IMR-90 (cell line): ENCODE measurements around the gene NRIP1. TPM values are rescaled to one million over a fixed set of nuclear protein-coding genes. Genes with fewer than 3 reads are reported as not detected.

Source experiments
- ATAC-seq: fragments of 200-7000 bp; cut with Tn5 transposase; 2 replicates; pipeline ENCODE4 v1.9.1; 2020; ENCODE audit warnings: low read depth, mild to moderate bottlenecking, moderate library complexity
- BruUV-seq: library from RNA; stranded (reverse); fragments of 400-500 nt; replicated peaks from 2 replicates; lab custom pipeline; 2021; lab: Mats Ljungman, UMichigan
- CTCF ChIA-PET: fragments of 300-600 bp; formaldehyde crosslinking; extraction: SDS; loops from one replicate; lab custom pipeline; 2021; ENCODE audit warnings: antibody characterized with exemption; lab: Yijun Ruan, JAX
- POLR2A ChIA-PET: fragments of 300-600 bp; sonication (Branson Sonifier 250); formaldehyde crosslinking; loops from one replicate; lab custom pipeline; 2022; ENCODE audit warnings: antibody characterized with exemption; ENCODE audit not compliant: unreplicated experiment; lab: Charles Lee
- DNase-seq: peaks from one replicate; pipeline ENCODE4 v3.0.0; 2013
- H2AFZ ChIP-seq: replicated peaks from 2 replicates; pipeline ENCODE3; 2013; ENCODE audit warnings: low read length, mild to moderate bottlenecking; ENCODE audit not compliant: poor library complexity
- H2AK5ac ChIP-seq: 2 replicates; pipeline ENCODE4 v1.6.1; 2013; ENCODE audit warnings: low read depth, low read length, inconsistent platforms
- H2AK9ac ChIP-seq: replicated peaks from 2 replicates; pipeline ENCODE3; 2013; ENCODE audit warnings: mild to moderate bottlenecking, low read depth, low read length, moderate library complexity; ENCODE audit not compliant: poor library complexity
- H2BK120ac ChIP-seq: 2 replicates; pipeline ENCODE4 v1.6.1; 2013; ENCODE audit warnings: low read depth, low read length, inconsistent platforms
- H2BK15ac ChIP-seq: 3 replicates; pipeline ENCODE4 v1.6.1; 2013; ENCODE audit warnings: low read depth, low read length, inconsistent platforms
- H2BK20ac ChIP-seq: 2 replicates; pipeline ENCODE4 v1.6.1; 2013; ENCODE audit warnings: low read depth, mild to moderate bottlenecking, inconsistent platforms, low read length, moderate library complexity
- H2BK5ac ChIP-seq: 2 replicates; pipeline ENCODE4 v1.6.1; 2013; ENCODE audit warnings: mild to moderate bottlenecking, low read depth, low read length, inconsistent platforms; ENCODE audit not compliant: poor library complexity, severe bottlenecking
- H3K14ac ChIP-seq: replicated peaks from 2 replicates; pipeline ENCODE4 v1.6.1; 2013; ENCODE audit warnings: low read depth, low read length, inconsistent platforms
- H3K18ac ChIP-seq: 2 replicates; pipeline ENCODE4 v1.6.1; 2013; ENCODE audit warnings: low read depth, low read length, control low read depth
- H3K23ac ChIP-seq: 2 replicates; pipeline ENCODE4 v1.6.1; 2013; ENCODE audit warnings: low read depth, low read length, inconsistent platforms
- H3K27ac ChIP-seq: 2 replicates; pipeline ENCODE4 v1.5.1; 2013; ENCODE audit warnings: mild to moderate bottlenecking, control low read depth, low read length; ENCODE audit not compliant: insufficient read depth
- H3K27me3 ChIP-seq: 2 replicates; pipeline ENCODE4 v1.6.1; 2013; ENCODE audit warnings: low read length; ENCODE audit not compliant: control insufficient read depth, insufficient read depth
- H3K36me3 ChIP-seq: 2 replicates; pipeline ENCODE4 v1.6.1; 2013; ENCODE audit warnings: low read length, mixed read lengths; ENCODE audit not compliant: control insufficient read depth, insufficient read depth
- H3K4ac ChIP-seq: 2 replicates; pipeline ENCODE4 v1.6.1; 2013; ENCODE audit warnings: low read depth, low read length, inconsistent platforms
- H3K4me1 ChIP-seq: 2 replicates; pipeline ENCODE4 v1.6.1; 2013; ENCODE audit warnings: low read length, mixed read lengths; ENCODE audit not compliant: control insufficient read depth, insufficient read depth
- H3K4me2 ChIP-seq: 2 replicates; pipeline ENCODE4 v1.6.1; 2013; ENCODE audit warnings: low read depth, mild to moderate bottlenecking, control low read depth, low read length, moderate library complexity
- H3K4me3 ChIP-seq: 2 replicates; pipeline ENCODE4 v1.5.1; 2013; ENCODE audit warnings: low read depth, mild to moderate bottlenecking, control low read depth, low read length, moderate library complexity; ENCODE audit not compliant: insufficient read depth
- H3K56ac ChIP-seq: 2 replicates; pipeline ENCODE4 v1.6.1; 2013; ENCODE audit warnings: low read length, inconsistent platforms; ENCODE audit not compliant: insufficient read depth; ENCODE audit errors: extremely low read depth
- H3K79me1 ChIP-seq, 2 experiments: 2 replicates each; pipeline ENCODE4 v1.6.1; 2013; ENCODE audit warnings: low read length in 2 of 2, inconsistent platforms in 1 of 2, low read depth in 1 of 2
- H3K9ac ChIP-seq: 2 replicates; pipeline ENCODE4 v1.6.1; 2013; ENCODE audit warnings: low read depth, low read length, control low read depth
- H3K9me1 ChIP-seq: 2 replicates; pipeline ENCODE4 v1.6.1; 2013; ENCODE audit warnings: low read length, inconsistent platforms; ENCODE audit not compliant: insufficient read depth
- H3K9me3 ChIP-seq: 2 replicates; pipeline ENCODE4 v1.6.1; 2013; ENCODE audit warnings: low read length; ENCODE audit not compliant: control insufficient read depth, insufficient read depth
- H4K20me1 ChIP-seq: 2 replicates; pipeline ENCODE4 v1.6.1; 2013; ENCODE audit warnings: low read length, inconsistent platforms; ENCODE audit not compliant: insufficient read depth
- H4K5ac ChIP-seq: 2 replicates; pipeline ENCODE4 v1.6.1; 2013; ENCODE audit warnings: mild to moderate bottlenecking, low read depth, low read length, control low read depth
- H4K8ac ChIP-seq, 2 experiments: 2 replicates each; pipeline ENCODE4 v1.6.1; 2013; ENCODE audit warnings: low read depth in 2 of 2, low read length in 2 of 2, control low read depth in 1 of 2, inconsistent platforms in 1 of 2
- H4K91ac ChIP-seq: 2 replicates; pipeline ENCODE4 v1.6.1; 2013; ENCODE audit warnings: low read depth, low read length, inconsistent platforms; ENCODE audit not compliant: insufficient read depth
- CEBPB ChIP-seq: IDR thresholded peaks from 2 replicates; pipeline ENCODE4 v1.6.1; 2012; ENCODE audit warnings: low read depth, low read length, improper control_type of control experiment
- CHD1 ChIP-seq: IDR thresholded peaks from 2 replicates; pipeline ENCODE4 v1.6.1; 2012; ENCODE audit warnings: low read depth, low read length, improper control_type of control experiment
- MAZ ChIP-seq: IDR thresholded peaks from 2 replicates; pipeline ENCODE4 v1.6.1; 2012; ENCODE audit warnings: low read depth, mild to moderate bottlenecking, low read length, improper control_type of control experiment, moderate library complexity, borderline replicate concordance
- MXI1 ChIP-seq: IDR thresholded peaks from 2 replicates; pipeline ENCODE4 v1.6.1; 2012; ENCODE audit warnings: low read depth, mild to moderate bottlenecking, low read length, moderate library complexity, borderline replicate concordance
- POLR2A ChIP-seq: IDR thresholded peaks from 2 replicates; pipeline ENCODE4 v1.6.1; 2012; ENCODE audit warnings: mild to moderate bottlenecking, low read depth, low read length
- RAD21 ChIP-seq: IDR thresholded peaks from 2 replicates; pipeline ENCODE4 v1.6.1; 2012; ENCODE audit warnings: low read length, improper control_type of control experiment
- RCOR1 ChIP-seq: IDR thresholded peaks from 2 replicates; pipeline ENCODE4 v1.6.1; 2012; ENCODE audit warnings: mild to moderate bottlenecking, low read length, improper control_type of control experiment; ENCODE audit not compliant: insufficient replicate concordance
- RFX5 ChIP-seq: IDR thresholded peaks from 2 replicates; pipeline ENCODE4 v1.8.0; 2012; ENCODE audit warnings: low read depth, mild to moderate bottlenecking, low read length, moderate library complexity
- SMC3 ChIP-seq: fragments of 150-350 bp; IDR thresholded peaks from 2 replicates; pipeline ENCODE4 v1.6.1; 2016; ENCODE audit warnings: low read depth, mild to moderate bottlenecking, antibody characterized with exemption, low read length, moderate library complexity
- WGBS, 2 experiments: methylation state at CpG; one replicate each; pipeline versions ENCODE4 v1.1.5 to v1.1.7; 2013; ENCODE audit warnings: missing lambda C conversion rate in 2 of 2; ENCODE audit not compliant: insufficient read length in 1 of 2; ENCODE audit errors: extremely low coverage in 2 of 2; 5-methylcytosine and 5-hydroxymethylcytosine counted together
- dilution Hi-C: fragments of 300-500 bp; cut with HindIII; formaldehyde crosslinking; loops from one replicate; pipeline ENCODE4 v1.14.3; 2018; ENCODE audit warnings: low sequenced_read_pairs; ENCODE audit not compliant: unreplicated experiment
- in situ Hi-C: fragments of 300-500 bp; cut with MboI; formaldehyde crosslinking; loops from 3 replicates; pipeline ENCODE4 v1.14.3; 2019; ENCODE audit warnings: low sequenced_read_pairs, inconsistent platforms, mixed read lengths
- intact Hi-C: fragments of 100-400 bp; cut with micrococcal nuclease; formaldehyde crosslinking; loops from 2 replicates; pipeline ENCODE4 v1.10.0; 2022
- polyA plus RNA-seq, 3 experiments: library from polyadenylated mRNA; depleted of rRNA; stranded (reverse); fragments of >200 nt; gene quantifications; 2 replicates each; pipeline ENCODE4 v1.2.3, GENCODE V29; 2012; ENCODE audit warnings: low replicate concordance in 1 of 3
- total RNA-seq: library from RNA; depleted of rRNA; stranded (reverse); fragments of >200 nt; gene quantifications from 2 replicates; pipeline ENCODE4 v1.2.3, GENCODE V29; 2012
- TF ChIP-seq, protein P1 (sequence below): fragments of 150-350 bp; IDR thresholded peaks from 2 replicates; pipeline ENCODE4 v1.6.1; 2016; ENCODE audit warnings: low read depth, mild to moderate bottlenecking, low read length, moderate library complexity, borderline replicate concordance
- TF ChIP-seq, protein P2 (sequence below): conservative IDR thresholded peaks from 2 replicates; pipeline ENCODE4 v1.5.1; 2012; ENCODE audit warnings: mild to moderate bottlenecking, low read depth, low read length, improper control_type of control experiment

The NRIP1 gene
- total and polyA plus RNA-seq, 2 of the 4 experiments (the other 2 are of a cell fraction) = 9.6 to 73.8 TPM

DNA sequence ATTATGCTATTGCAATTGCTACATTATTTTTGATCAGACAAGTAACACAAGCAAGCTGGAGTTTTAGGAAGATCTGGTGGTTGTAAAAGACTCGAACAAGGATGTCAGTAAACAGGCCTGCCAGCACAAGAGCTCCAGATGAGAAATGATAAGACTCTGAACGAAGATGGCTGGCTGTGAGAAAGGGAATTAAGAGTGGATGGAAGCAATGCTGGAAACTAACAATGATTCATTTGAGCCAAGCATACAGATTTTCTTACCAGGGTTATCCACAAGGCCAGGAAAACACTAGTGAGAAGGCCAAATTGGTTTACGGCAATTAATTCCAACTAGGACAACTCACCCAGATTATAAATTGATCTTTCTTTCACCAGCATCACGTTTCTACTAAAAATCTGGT, 54.2 kb downstream of the NRIP1 start:
- H3K23ac ChIP-seq = peak overlapping the region; percentile 93
- no peaks in the 10 kb centered on the region for H4K20me1 ChIP-seq
- peak overlapping the region; percentile 77 for H3K18ac ChIP-seq
- H2BK120ac ChIP-seq = peak overlapping the region; percentile 93
- peak overlapping the region; percentile 99 for H2BK5ac ChIP-seq
- TF ChIP-seq POLR2A = no peak
- no peak for TF ChIP-seq CEBPB
- no peak for TF ChIP-seq SMC3
- TF ChIP-seq MXI1 = no peak
- no peak for TF ChIP-seq RFX5
- no peak for TF ChIP-seq RCOR1
- no peak for TF ChIP-seq CHD1
- TF ChIP-seq, protein P1, sequence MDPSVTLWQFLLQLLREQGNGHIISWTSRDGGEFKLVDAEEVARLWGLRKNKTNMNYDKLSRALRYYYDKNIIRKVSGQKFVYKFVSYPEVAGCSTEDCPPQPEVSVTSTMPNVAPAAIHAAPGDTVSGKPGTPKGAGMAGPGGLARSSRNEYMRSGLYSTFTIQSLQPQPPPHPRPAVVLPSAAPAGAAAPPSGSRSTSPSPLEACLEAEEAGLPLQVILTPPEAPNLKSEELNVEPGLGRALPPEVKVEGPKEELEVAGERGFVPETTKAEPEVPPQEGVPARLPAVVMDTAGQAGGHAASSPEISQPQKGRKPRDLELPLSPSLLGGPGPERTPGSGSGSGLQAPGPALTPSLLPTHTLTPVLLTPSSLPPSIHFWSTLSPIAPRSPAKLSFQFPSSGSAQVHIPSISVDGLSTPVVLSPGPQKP = no peak
- TF ChIP-seq, protein P2, sequence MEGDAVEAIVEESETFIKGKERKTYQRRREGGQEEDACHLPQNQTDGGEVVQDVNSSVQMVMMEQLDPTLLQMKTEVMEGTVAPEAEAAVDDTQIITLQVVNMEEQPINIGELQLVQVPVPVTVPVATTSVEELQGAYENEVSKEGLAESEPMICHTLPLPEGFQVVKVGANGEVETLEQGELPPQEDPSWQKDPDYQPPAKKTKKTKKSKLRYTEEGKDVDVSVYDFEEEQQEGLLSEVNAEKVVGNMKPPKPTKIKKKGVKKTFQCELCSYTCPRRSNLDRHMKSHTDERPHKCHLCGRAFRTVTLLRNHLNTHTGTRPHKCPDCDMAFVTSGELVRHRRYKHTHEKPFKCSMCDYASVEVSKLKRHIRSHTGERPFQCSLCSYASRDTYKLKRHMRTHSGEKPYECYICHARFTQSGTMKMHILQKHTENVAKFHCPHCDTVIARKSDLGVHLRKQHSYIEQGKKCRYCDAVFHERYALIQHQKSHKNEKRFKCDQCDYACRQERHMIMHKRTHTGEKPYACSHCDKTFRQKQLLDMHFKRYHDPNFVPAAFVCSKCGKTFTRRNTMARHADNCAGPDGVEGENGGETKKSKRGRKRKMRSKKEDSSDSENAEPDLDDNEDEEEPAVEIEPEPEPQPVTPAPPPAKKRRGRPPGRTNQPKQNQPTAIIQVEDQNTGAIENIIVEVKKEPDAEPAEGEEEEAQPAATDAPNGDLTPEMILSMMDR = no peak
- TF ChIP-seq RAD21 = no peak
- TF ChIP-seq MAZ = no peak
- H3K4me3 ChIP-seq = no peak overlapping the region
- in situ Hi-C loops (no loop called here), dilution Hi-C loops (no loop called here), intact Hi-C loops (loop anchor here (2.0 kb wide), 1 partner anchor 52 kb away; no protein-coding TSS in a partner anchor)
- no peaks in the 10 kb centered on the region for H3K27me3 ChIP-seq
- H4K91ac ChIP-seq = peak overlapping the region; percentile 94
- no peak overlapping the region for H3K4me2 ChIP-seq
- H3K4ac ChIP-seq = peak overlapping the region; percentile 96
- peak overlapping the region; percentile 94 for H3K14ac ChIP-seq
- no peaks in the 10 kb centered on the region for H3K9me3 ChIP-seq
- DNase-seq (peak; percentile 50), ATAC-seq (no peak)
- BruUV-seq = no TSS peak
- WGBS, 2 experiments = no CpG with 5 or more reads among the region's 4 CpGs
- H3K9me1 ChIP-seq = no peaks in the 10 kb centered on the region
- peaks cover 9 to 42% of the 10 kb centered on the region in 2 experiments; a peak in 3 of 4 replicates for H3K79me1 ChIP-seq
- peak overlapping the region; percentile 96 for H2BK20ac ChIP-seq
- peaks cover 4% of the 10 kb centered on the region; the same call in 1 of the 2 replicates for H3K36me3 ChIP-seq
- ChIA-PET CTCF (no interaction called here), POLR2A (interaction anchor here (1.0 kb wide), 1 partner anchor 141 kb away, joined by 3 read pairs; no protein-coding TSS in a partner anchor)
- peak overlapping the region; percentile 81 for H3K56ac ChIP-seq
- H3K4me1 ChIP-seq = peaks cover 19% of the 10 kb centered on the region
- no peak overlapping the region for H2AFZ ChIP-seq
- peak overlapping the region; percentile 73 to 85 for H4K8ac ChIP-seq
- H2AK9ac ChIP-seq = peak overlapping the region; percentile 48
- peak overlapping the region; percentile 98 for H3K27ac ChIP-seq
- peak overlapping the region; percentile 68 for H3K9ac ChIP-seq
- peak overlapping the region; percentile 95; the same call in 2 of the 3 replicates for H2BK15ac ChIP-seq
- peak overlapping the region; percentile 98 for H2AK5ac ChIP-seq
- peak overlapping the region; percentile 61 for H4K5ac ChIP-seq
